Left lung (tissue), 10 donors: ENCODE measurements around the gene MYO1F. TPM values are rescaled to one million over a fixed set of nuclear protein-coding genes. Genes with fewer than 3 reads are reported as not detected.

Source experiments
- ATAC-seq: fragments of 200-7000 bp; cut with Tn5 transposase; one replicate; pipeline ENCODE4 v1.9.1; 2020; ENCODE audit warnings: moderate library complexity
- DNase-seq, 4 donors: peaks; one replicate each; pipeline ENCODE4 v3.0.0-alpha.2; 2013 to 2020
- H3K27ac ChIP-seq, 2 donors: fragments of 200-600 bp; sonication (generic) in 1 of 2; one replicate each; pipeline versions ENCODE4 v1.5.0 to v1.8.0; 2020 to 2021
- H3K27me3 ChIP-seq, 2 donors: fragments of 200-600 bp; sonication (generic) in 1 of 2; one replicate each; pipeline versions ENCODE4 v1.5.0 to v1.8.0; 2020 to 2021
- H3K36me3 ChIP-seq, 2 donors: fragments of 200-600 bp; sonication (generic) in 1 of 2; one replicate each; pipeline versions ENCODE4 v1.5.0 to v1.8.0; 2020 to 2021
- H3K4me1 ChIP-seq, 2 donors: fragments of 200-600 bp; one replicate each; pipeline ENCODE4 v1.8.0; 2021
- H3K4me3 ChIP-seq, 2 donors: fragments of 200-600 bp; sonication (generic) in 1 of 2; one replicate each; pipeline versions ENCODE4 v1.5.0 to v1.8.0; 2020 to 2021; ENCODE audit warnings: mild to moderate bottlenecking in 1 of 2
- H3K9me3 ChIP-seq, 2 donors: fragments of 200-600 bp; sonication (generic) in 1 of 2; one replicate each; pipeline versions ENCODE4 v1.5.0 to v1.8.0; 2020 to 2021
- CTCF ChIP-seq, 2 donors: fragments of 200-600 bp; sonication (generic) in 1 of 2; IDR thresholded peaks; one replicate each; pipeline versions ENCODE4 v1.5.0 to v1.8.0; 2021; ENCODE audit warnings: antibody characterized with exemption in 2 of 2
- intact Hi-C, 2 donors: fragments of 100-400 bp; cut with DNase I; formaldehyde crosslinking; loops; one replicate each; pipeline versions ENCODE4 v1.11.2 to v1.14.2; 2022
- polyA plus RNA-seq, 6 donors: library from polyadenylated mRNA; unstranded; fragments of 120-200 nt; gene quantifications; one replicate each; pipeline ENCODE4 v1.2.1, GENCODE V29; 2013; ENCODE audit not compliant: insufficient read length in 6 of 6
- total RNA-seq, 2 donors: library from RNA; stranded (reverse); fragmentation: NEBNext Ultra II Directional; extraction: Animal tissue kit (Norgen Biotek cat#: 25700); gene quantifications; one replicate each; pipeline ENCODE4 v1.2.1, GENCODE V29; 2021
- donor health status: DM: no; HTN: yes; CAD: no.
- donor health status: DM: no; HTN: no; CAD: no.

The MYO1F gene
- total and polyA plus RNA-seq, 8 donors: 11.3 to 161 (median 13.8) TPM

- DNase-seq: no peak
- TF ChIP-seq CTCF (IDR thresholded peaks at IDR 0.05): no peak
- Histone ChIP-seq H3K36me3 (peaks cover 0 to 98% of the 10 kb centered on the region in 2 donors), H3K9me3 (no peaks in the 10 kb centered on the region), H3K27me3 (no peaks in the 10 kb centered on the region), H3K4me3 (no peak overlapping the region), H3K4me1 (no peaks in the 10 kb centered on the region), H3K27ac (no peak overlapping the region)
- no peak for ATAC-seq
- intact Hi-C loops: no loop called here
Observed at GRCh38 chr19:8528500-8528899, 48.7 kb downstream of the MYO1F start.

- Histone ChIP-seq H3K27ac (peak overlapping the region; percentile 82 to 94), H3K9me3 (no peaks in the 10 kb centered on the region), H3K27me3 (no peaks in the 10 kb centered on the region), H3K4me3 (peak overlapping the region; percentile 63 to 80), H3K36me3 (peaks cover 0 to 100% of the 10 kb centered on the region in 2 donors), H3K4me1 (no peaks in the 10 kb centered on the region)
- ATAC-seq (peak; percentile 79), DNase-seq (peak; percentile 87 to 94 (median 92))
- intact Hi-C loops: no loop called here
- no peak for TF ChIP-seq CTCF (IDR thresholded peaks at IDR 0.05)
Observed at GRCh38 chr19:8526345-8527091, 50.7 kb downstream of the MYO1F start.

- peak overlapping the region; percentile 27 to 63 for H3K4me3 ChIP-seq
- TF ChIP-seq CTCF (IDR thresholded peaks at IDR 0.05): no peak
- peaks cover 0 to 100% of the 10 kb centered on the region in 2 donors for H3K36me3 ChIP-seq
- no peaks in the 10 kb centered on the region for H3K27me3 ChIP-seq
- intact Hi-C loops: no loop called here
- ATAC-seq: no peak
- peak overlapping the region; percentile 82 to 85 for H3K27ac ChIP-seq
- H3K4me1 ChIP-seq: no peaks in the 10 kb centered on the region
- DNase-seq: no peak
- no peaks in the 10 kb centered on the region for H3K9me3 ChIP-seq
Observed at GRCh38 chr19:8525401-8525684, 51.9 kb downstream of the MYO1F start.

GRCh38 chr19:8519388-8519787 is 57.9 kb downstream of the MYO1F start:
- H3K4me3 ChIP-seq: no peak overlapping the region
- H3K27me3 ChIP-seq: no peaks in the 10 kb centered on the region
- TF ChIP-seq CTCF (IDR thresholded peaks at IDR 0.05): no peak
- ATAC-seq (no peak), DNase-seq (no peak)
- intact Hi-C loops: no loop called here
- peak overlapping the region in 1 of 2 donors; percentile 78 for H3K27ac ChIP-seq
- H3K36me3 ChIP-seq: peaks cover 0 to 46% of the 10 kb centered on the region in 2 donors
- H3K9me3 ChIP-seq: no peaks in the 10 kb centered on the region
- H3K4me1 ChIP-seq: peaks cover 0 to 56% of the 10 kb centered on the region in 2 donors

GRCh38 chr19:8518536-8518935 is 58.7 kb downstream of the MYO1F start:
- Histone ChIP-seq H3K27me3 (no peaks in the 10 kb centered on the region), H3K4me1 (peaks cover 0 to 58% of the 10 kb centered on the region in 2 donors), H3K27ac (peak overlapping the region in 1 of 2 donors; percentile 78), H3K4me3 (no peak overlapping the region), H3K9me3 (no peaks in the 10 kb centered on the region), H3K36me3 (peaks cover 0 to 38% of the 10 kb centered on the region in 2 donors)
- intact Hi-C loops: no loop called here
- no peak for TF ChIP-seq CTCF (IDR thresholded peaks at IDR 0.05)
- no peak for DNase-seq
- ATAC-seq: no peak
